Mammary epithelial cell (primary cell): Measurements from ENCODE around the gene ING3.

Source experiments
- EZH2 ChIP-seq: IDR thresholded peaks from 2 replicates; pipeline ENCODE4 v1.6.1; 2012; ENCODE audit warnings: low read length, inconsistent platforms, borderline replicate concordance
- TF ChIP-seq, protein P1 (sequence below), 2 donors: IDR thresholded peaks in 1 of 2; conservative IDR thresholded peaks in 1 of 2; 2 replicates each; pipeline ENCODE4 v1.5.1; 2011 to 2012; ENCODE audit warnings: inconsistent platforms in 2 of 2, low read length in 2 of 2, mild to moderate bottlenecking in 2 of 2, control low read depth in 1 of 2, low read depth in 1 of 2; ENCODE audit not compliant: insufficient read depth in 1 of 2; ENCODE audit errors: extremely low read depth in 1 of 2

GRCh38 chr7:121020989-121021969 lies 70.7 kb downstream of the ING3 start:
- TF ChIP-seq, protein P1, sequence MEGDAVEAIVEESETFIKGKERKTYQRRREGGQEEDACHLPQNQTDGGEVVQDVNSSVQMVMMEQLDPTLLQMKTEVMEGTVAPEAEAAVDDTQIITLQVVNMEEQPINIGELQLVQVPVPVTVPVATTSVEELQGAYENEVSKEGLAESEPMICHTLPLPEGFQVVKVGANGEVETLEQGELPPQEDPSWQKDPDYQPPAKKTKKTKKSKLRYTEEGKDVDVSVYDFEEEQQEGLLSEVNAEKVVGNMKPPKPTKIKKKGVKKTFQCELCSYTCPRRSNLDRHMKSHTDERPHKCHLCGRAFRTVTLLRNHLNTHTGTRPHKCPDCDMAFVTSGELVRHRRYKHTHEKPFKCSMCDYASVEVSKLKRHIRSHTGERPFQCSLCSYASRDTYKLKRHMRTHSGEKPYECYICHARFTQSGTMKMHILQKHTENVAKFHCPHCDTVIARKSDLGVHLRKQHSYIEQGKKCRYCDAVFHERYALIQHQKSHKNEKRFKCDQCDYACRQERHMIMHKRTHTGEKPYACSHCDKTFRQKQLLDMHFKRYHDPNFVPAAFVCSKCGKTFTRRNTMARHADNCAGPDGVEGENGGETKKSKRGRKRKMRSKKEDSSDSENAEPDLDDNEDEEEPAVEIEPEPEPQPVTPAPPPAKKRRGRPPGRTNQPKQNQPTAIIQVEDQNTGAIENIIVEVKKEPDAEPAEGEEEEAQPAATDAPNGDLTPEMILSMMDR (conservative IDR thresholded peaks at IDR 0.05 in 1 of 2, IDR thresholded peaks at IDR 0.05 in 1 of 2; ENCODE audit: extremely low read depth in 1 of 2, insufficient read depth in 1 of 2, low read depth in 1 of 2, low read length in 2 of 2), result no peak
- TF ChIP-seq EZH2, result no peak
